ENCODE results near the gene EIF4B.

Gene EIF4B

DNA sequence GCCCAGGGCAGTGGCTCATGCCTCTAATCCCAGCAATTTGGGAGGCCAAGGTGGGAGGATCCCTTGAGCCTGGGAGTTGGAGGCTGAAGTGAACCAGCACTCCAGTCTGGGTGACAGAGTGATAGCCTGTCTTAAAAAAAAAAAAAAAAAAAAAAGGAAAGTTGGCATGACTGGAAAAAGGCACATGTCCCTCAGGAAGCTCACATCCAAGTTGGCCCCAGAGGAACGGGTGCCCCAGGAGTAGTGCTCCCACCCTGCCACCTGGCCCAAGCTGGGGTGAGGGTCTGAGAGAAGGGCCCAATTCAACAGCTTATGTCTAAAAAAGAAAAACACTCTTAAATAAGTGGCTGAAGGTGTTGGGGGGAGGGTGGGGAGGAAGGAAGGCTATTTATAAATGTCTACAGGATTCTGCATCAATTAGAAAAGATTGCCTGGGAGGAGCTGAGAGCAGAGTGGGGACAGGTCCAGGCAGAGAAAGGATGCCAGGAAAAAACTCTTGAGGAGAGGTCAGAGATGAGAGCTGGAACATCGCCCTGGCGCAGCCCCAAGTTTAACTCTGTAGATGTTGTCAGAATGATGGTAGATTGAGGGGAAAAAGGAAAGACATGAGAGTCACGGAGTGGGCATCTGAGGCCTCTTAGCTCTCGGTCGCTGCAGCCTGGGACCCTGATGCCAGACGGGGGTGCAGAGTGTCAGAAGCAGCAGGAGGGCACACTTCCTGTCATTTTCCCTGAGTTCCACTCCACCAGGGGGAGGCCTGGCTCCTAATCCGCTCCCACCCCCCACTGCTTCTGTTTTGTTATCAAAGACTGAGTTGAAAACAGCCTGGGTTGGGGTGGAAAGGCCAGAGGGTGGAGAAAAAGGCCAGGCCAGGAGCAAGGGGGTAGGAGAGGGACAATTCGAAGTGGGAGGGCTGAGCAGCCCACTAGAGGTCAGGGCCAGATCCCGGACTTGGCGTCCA, 65.6 kb downstream of the EIF4B start:
- no peak for DNase-seq

- no peak for DNase-seq
Observed at GRCh38 chr12:53073881-53074280, 67.6 kb downstream of the EIF4B start.

DNA sequence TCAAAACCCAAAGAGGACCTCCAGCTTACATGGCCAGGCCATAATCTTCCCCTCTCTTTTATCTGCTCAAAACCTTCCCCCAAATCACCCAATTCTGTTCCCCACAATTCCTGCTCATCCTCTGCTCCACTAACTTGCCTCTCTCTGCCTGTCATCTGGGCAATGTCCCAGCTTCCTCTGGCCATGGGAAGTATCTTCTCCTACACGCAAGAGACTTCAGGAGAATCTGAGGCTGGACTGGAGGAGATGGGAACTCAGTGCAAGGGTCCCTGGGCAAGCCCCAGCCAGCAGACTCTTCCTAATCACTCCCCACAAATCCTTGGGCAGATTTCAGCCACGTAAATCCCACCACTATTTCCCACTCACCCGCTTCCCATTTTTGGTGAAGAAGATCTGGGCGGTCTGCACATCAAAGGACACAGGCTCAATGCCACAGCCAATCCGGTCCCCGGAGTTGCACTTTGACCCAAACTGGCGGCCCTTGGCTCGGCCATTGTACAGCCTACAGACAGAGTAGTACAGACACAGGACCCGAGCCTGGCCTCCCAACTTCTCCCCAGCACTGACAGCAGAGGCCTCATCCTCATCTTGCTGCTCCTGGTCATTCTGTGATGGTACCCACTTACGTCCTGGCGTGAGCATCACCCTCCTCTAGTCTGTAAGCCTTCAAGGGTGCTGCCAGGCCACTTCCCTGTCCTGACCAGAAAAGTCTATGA, 68.2 kb downstream of the EIF4B start:
- DNase-seq = no peak

DNA sequence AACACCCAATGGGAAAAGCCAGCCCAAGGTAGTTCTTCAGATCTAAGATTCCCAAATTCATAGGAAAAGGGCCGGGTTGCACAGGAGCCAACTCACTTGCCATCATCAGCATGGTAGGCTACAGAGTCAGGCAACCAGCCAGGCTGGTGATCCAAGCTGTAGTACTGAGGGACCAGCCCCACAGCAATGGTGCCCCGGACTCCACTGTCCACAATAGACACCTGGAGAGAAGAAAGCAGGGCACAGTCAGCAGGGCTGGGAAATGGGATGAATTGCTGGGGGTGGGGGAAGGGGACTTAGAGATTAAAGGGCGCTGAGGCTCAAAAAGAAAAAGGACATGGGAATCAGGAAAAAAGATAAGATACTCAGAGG, 68.7 kb downstream of the EIF4B start:
- no peak for DNase-seq

GRCh38 chr12:53076461-53076860, 70.2 kb downstream of the EIF4B start:
- DNase-seq = no peak

- DNase-seq = no peak
Observed at GRCh38 chr12:53077030-53077429, 70.8 kb downstream of the EIF4B start.

GRCh38 chr12:53078425-53079225, 72.4 kb downstream of the EIF4B start:
- DNase-seq = no peak

DNA sequence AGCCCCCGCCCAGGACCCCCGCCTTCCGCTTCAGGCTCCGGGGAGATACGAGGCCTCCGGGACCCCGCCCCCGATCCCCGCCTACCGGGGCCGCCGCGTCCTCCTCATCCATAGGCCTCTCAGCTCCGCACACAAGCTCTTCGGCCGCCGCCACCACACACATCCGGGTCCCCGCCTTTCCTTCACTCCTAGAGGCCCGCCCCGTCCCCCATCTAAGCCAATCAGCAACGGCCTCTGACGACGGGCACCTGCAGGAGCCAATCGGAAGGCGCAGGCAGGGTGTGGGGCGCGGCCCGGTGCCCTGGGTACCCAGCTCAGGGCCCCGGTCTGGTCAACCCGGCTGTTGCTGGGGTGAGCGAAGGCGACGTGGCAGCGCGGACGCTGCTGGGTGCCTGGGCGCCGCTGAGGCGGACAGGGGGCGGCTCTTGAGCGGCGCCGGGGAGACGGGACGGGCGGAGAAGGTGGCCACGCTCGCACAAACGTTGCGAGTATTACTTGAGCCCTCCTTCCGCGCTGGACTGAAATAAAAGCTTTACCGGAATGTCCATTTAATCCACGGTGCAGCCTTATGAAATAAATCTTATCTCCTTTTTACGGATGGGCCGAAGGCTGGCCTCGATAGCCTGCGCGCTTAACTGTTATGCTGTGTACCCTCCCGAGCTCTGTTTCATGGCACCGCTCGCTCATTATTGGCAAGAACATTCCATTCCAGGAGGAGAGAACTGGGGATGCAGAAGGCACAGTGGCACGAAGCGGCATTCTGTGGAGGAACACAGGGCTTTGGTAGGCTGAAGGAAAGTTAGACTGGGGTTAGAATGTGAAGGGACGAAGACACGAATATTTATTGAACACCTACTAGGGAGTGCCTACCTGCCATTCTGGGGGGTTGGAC, 73.2 kb downstream of the EIF4B start, which contains the start of gene SPRYD3:
Gene SPRYD3 (minus strand): TSS at position 165 of the 892 bp plus-strand sequence. CDS start 57 bp downstream, at position 108.
- DNase-seq = peak; percentile 69

DNA sequence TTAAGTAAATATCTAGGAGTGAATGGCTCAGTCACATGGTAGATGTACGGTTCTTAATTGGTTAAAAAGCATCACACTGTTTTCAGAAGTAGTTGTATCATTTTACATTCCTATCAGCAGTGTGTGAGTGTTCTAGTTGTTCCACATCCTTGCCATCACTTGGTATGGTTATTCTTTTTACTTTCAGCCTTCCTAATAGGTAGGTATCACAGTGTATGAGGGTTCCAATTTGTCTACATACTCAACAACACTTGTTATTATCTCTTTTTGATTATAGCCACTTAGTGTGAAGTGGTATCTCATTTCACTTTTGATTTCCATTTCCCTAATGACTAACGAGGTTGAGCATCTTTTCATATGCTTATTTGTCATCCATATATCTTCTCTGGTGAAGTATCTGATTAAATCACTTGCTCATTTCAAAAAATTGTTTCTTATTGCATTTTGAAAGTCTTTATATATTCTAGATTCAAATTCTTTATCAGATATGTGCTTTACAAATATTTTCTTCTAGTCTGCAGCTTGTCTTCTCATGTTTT, 76.5 kb downstream of the EIF4B start:
- no peak for DNase-seq

DNA sequence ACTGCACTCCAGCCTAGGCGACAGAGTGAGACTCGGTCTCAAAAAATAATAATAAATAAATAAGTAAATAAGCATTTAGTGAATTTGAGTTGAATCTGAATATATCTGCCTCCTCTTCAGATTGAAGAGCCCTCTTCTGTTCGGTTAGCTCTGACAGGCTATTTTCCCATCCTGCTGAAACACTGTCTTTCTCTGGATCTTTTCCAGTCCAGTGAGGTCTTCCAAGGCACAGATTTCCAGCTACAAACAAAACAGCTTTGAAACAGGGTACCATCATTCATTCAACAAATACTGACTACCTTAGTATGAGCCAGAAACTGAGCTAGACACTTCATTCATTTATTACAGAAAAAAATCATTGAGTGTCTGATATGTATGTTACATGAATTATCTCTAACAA, 80.1 kb downstream of the EIF4B start:
- no peak for DNase-seq

GRCh38 chr12:53090105-53090504, 83.8 kb downstream of the EIF4B start:
- DNase-seq = no peak

DNA sequence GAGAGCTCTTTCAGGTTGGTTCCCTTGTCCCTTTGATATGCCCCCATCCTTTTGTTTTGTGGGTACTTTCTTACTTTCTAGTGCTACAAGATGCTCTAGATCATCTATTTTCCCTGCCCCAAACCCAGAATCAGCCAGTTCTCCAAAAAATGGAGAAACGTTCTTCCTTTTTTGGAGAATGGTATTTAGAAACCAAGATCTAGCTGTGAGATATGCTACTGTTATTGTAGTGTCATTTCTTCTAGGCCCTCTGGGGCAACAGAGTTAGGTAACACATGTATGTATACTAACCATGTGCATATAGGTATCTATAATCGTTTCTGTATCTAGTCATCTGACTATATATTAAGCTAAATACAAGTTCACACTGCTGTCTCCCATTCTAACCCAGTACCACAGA, 84.3 kb downstream of the EIF4B start:
- DNase-seq = no peak

GRCh38 chr12:53091756-53092155, 85.5 kb downstream of the EIF4B start:
- no peak for DNase-seq
